IPS-18a (cell line): ENCODE data around the gene PDYN.

ENCODE experiments used
- H3K27ac ChIP-seq: one replicate; pipeline ENCODE4 v1.5.1; 2013; ENCODE audit warnings: low read length
- H3K27me3 ChIP-seq: one replicate; pipeline ENCODE4 v1.6.1; 2013; ENCODE audit warnings: mild to moderate bottlenecking, low read length; ENCODE audit not compliant: control insufficient read depth, insufficient read depth
- H3K36me3 ChIP-seq: one replicate; pipeline ENCODE4 v1.6.1; 2013; ENCODE audit warnings: low read depth, low read length; ENCODE audit not compliant: control insufficient read depth
- H3K4me1 ChIP-seq: one replicate; pipeline ENCODE4 v1.6.1; 2013; ENCODE audit warnings: low read depth, low read length; ENCODE audit not compliant: control insufficient read depth
- H3K4me3 ChIP-seq: one replicate; pipeline ENCODE4 v1.5.1; 2013; ENCODE audit warnings: low read length
- H3K9ac ChIP-seq: one replicate; pipeline ENCODE4 v1.6.1; 2013; ENCODE audit warnings: mild to moderate bottlenecking, low read length, moderate library complexity
- H3K9me3 ChIP-seq: one replicate; pipeline ENCODE4 v1.6.1; 2013; ENCODE audit warnings: low read depth, low read length; ENCODE audit not compliant: control insufficient read depth

The PDYN gene

DNA sequence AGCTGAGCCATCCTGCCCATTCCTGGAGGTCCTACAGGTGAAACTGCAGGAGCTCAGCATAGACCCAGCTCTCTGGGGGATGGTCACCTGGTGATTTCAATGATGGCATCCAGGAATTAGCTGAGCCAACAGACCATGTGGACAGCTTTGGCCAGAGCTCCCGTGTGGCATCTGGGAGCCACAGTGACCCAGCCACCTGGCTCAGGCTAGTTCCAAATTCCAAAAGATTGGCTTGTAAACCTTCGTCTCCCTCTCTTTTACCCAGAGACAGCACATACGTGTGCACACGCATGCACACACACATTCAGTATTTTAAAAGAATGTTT is 54.6 kb downstream of the PDYN start:
- Histone ChIP-seq H3K36me3 (no peaks in the 10 kb centered on the region), H3K9me3 (no peaks in the 10 kb centered on the region), H3K4me1 (no peaks in the 10 kb centered on the region), H3K4me3 (no peak overlapping the region), H3K9ac (no peak overlapping the region), H3K27ac (no peak overlapping the region), H3K27me3 (no peaks in the 10 kb centered on the region)

DNA sequence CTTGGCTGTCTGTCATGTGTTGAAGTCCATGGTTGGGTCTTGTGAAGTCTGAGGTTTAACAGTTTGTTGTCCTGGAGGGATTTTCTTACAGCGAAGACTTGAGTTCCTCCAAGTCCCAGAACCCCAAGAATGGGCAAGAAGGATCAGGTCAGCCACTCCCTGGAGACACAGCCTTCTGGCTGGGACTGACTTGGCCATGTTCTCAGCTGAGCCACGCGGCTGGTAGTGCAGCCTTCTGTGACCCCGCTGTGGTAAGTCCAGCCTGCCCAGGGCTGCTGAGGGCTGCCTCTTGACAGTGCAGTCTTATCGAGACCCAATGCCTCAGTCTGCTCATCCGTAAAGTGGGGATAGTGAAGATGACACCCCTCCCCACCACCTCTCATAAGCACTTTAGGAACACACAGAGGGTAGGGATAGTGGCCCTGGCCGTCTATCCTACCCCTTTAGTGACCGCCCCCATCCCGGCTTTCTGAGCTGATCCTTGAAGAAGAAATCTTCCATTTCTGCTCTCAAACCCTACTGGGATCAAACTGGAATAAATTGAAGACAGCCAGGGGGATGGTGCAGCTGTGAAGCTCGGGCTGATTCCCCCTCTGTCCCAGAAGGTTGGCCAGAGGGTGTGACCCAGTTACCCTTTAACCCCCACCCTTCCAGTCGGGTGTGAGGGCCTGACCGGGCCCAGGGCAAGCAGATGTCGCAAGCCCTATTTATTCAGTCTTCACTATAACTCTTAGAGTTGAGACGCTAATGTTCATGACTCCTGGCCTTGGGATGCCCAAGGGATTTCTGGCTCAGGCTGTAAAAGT is 55.2 kb downstream of the PDYN start:
- H3K9me3 ChIP-seq = no peaks in the 10 kb centered on the region
- no peaks in the 10 kb centered on the region for H3K36me3 ChIP-seq
- H3K4me3 ChIP-seq = no peak overlapping the region
- H3K27me3 ChIP-seq = no peaks in the 10 kb centered on the region
- H3K27ac ChIP-seq = no peak overlapping the region
- no peaks in the 10 kb centered on the region for H3K4me1 ChIP-seq
- H3K9ac ChIP-seq = no peak overlapping the region

DNA sequence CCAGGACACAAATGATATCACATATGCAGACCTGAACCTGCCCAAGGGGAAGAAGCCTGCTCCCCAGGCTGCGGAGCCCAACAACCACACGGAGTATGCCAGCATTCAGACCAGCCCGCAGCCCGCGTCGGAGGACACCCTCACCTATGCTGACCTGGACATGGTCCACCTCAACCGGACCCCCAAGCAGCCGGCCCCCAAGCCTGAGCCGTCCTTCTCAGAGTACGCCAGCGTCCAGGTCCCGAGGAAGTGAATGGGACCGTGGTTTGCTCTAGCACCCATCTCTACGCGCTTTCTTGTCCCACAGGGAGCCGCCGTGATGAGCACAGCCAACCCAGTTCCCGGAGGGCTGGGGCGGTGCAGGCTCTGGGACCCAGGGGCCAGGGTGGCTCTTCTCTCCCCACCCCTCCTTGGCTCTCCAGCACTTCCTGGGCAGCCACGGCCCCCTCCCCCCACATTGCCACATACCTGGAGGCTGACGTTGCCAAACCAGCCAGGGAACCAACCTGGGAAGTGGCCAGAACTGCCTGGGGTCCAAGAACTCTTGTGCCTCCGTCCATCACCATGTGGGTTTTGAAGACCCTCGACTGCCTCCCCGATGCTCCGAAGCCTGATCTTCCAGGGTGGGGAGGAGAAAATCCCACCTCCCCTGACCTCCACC is 56.4 kb downstream of the PDYN start:
- Histone ChIP-seq H3K4me1 (no peaks in the 10 kb centered on the region), H3K9me3 (no peaks in the 10 kb centered on the region), H3K4me3 (no peak overlapping the region), H3K36me3 (no peaks in the 10 kb centered on the region), H3K9ac (no peak overlapping the region), H3K27ac (no peak overlapping the region), H3K27me3 (no peaks in the 10 kb centered on the region)

DNA sequence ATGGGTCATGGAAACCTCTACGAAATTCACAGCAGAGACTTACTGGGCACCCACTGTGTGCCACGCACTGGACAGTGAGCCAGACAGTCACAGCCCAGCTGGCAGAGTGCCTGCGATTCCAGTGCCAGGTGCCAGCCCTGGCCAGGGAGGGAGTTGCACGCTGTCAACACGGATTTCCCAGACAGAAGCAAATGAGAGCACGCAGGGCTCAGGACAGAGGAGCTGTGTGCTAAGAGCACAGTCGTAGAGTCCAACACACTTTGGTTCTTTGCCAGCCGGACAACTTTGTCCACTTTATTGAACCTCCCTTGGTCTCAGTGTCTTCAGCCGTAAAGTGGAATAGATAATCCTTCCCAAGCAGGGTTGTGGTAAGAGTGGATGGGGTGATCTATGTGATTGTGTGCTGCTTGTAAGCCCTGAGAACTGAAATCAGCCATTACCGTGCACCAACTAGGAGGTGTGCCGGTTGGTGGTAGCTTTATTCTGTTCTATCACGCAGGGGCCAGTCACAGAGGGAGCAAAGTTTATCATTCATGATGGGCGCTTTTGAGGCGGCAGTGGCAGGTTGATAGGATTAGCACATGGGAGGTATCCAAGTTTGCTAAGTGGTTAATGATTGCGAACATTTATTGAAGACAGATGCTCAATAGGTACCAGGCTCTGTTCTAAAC is 58.0 kb downstream of the PDYN start:
- H3K4me1 ChIP-seq = no peaks in the 10 kb centered on the region
- no peaks in the 10 kb centered on the region for H3K36me3 ChIP-seq
- H3K27me3 ChIP-seq = no peaks in the 10 kb centered on the region
- H3K27ac ChIP-seq = no peak overlapping the region
- no peak overlapping the region for H3K9ac ChIP-seq
- H3K9me3 ChIP-seq = no peaks in the 10 kb centered on the region
- no peak overlapping the region for H3K4me3 ChIP-seq

DNA sequence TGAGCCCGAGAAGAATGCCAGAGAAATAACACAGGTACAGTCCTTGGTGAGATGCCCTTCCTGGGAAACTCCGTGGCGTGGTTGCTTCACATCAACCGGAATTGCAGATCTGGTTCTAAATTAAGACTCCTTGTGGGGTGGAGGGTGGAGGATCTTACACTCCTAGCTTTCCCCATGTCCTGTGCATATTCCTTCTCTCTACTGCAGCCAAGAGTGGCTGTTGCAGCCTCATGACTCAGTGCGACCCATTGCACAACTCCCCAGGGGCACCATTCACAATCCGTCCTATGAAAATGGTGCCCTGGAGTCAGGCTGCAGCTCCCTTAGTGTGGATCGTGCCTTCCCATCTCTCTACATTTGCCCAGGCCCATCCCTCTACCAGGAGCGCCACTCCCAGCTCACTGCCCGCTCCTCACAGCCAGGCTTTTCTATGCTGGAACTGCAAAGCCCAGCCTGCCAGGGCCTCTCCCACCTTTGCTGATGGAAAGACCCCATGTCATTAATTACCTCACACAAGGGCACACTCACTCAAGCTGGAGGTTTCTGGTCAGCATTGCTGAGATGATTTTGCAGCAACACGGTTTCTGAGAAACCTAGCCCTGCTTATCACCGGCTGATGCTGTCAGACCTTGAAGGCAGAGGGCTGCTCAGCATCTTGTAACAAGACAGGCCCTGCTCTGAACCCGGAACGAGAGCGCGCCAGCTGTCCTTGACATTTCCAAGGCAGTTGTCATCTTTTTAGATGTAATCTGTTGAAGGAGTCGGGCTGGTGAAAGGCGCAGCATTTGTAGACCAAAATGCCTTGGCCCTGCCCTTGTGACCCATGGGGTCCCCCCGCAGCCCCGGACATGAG is 58.9 kb downstream of the PDYN start:
- Histone ChIP-seq H3K4me1 (no peaks in the 10 kb centered on the region), H3K27me3 (no peaks in the 10 kb centered on the region), H3K36me3 (no peaks in the 10 kb centered on the region), H3K9me3 (no peaks in the 10 kb centered on the region), H3K4me3 (no peak overlapping the region), H3K9ac (no peak overlapping the region), H3K27ac (no peak overlapping the region)

DNA sequence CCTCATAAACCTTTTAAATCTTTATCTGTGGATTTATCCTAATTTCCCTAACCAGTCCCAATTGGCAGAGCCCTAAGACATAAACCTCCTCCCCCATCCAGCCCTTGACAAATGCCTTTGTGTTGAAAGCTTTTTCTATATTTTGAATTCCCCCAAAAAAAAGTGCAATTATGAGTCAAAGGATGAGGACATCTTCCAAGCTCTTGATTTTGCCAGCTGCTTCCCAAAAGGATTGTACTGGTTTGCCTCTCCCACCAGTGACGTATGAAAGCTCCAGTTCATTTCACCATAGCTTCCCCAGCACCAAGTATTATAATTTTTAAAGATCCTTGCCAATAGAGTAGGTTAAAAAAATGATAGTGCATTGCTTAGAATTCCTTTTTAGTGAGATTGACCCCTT is 59.7 kb downstream of the PDYN start:
- Histone ChIP-seq H3K36me3 (no peaks in the 10 kb centered on the region), H3K9ac (no peak overlapping the region), H3K27ac (no peak overlapping the region), H3K9me3 (no peaks in the 10 kb centered on the region), H3K4me1 (no peaks in the 10 kb centered on the region), H3K4me3 (no peak overlapping the region), H3K27me3 (no peaks in the 10 kb centered on the region)

DNA sequence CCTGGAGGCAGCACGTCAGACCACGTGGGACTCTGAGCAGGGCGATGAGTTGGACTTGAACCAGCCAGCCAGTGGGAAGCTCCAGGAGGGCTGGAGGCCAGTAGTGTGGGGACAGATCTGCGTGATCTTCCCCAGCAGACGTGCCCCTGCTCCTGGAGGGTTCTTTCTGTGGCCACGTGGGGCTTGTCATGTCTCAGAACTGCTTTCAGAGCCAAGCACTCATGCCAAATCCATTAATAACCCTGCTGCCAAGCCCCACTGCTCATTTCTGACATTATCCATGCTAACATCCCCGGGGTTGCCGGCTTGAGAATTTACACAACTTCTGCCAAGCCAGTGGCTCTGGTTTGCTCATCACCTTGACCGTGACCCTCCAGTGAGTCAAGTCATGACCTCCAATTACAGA is 60.4 kb downstream of the PDYN start:
- no peaks in the 10 kb centered on the region for H3K9me3 ChIP-seq
- H3K9ac ChIP-seq = no peak overlapping the region
- H3K4me3 ChIP-seq = no peak overlapping the region
- no peaks in the 10 kb centered on the region for H3K27me3 ChIP-seq
- no peak overlapping the region for H3K27ac ChIP-seq
- no peaks in the 10 kb centered on the region for H3K4me1 ChIP-seq
- H3K36me3 ChIP-seq = no peaks in the 10 kb centered on the region

DNA sequence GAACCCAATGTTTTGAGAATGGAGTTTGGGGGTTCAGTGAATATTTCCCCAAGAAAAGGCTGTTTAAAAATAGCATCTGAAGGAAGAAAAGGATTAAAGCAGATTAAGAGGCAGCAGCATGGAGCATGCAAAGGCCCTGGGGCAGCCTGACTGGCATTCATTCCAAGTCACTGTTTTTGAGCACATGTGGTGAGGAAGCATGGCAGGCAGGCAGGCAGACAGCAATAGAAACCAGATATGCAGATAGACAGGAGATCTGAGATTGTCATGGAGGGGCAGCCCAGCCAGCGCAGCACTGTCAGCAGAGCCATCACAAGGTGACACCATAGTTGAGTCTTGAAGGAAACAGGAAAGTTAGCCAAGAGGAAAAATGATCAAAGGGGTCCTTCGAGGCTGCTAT is 60.9 kb downstream of the PDYN start:
- Histone ChIP-seq H3K4me1 (no peaks in the 10 kb centered on the region), H3K27ac (no peak overlapping the region), H3K27me3 (no peaks in the 10 kb centered on the region), H3K9me3 (no peaks in the 10 kb centered on the region), H3K9ac (no peak overlapping the region), H3K36me3 (no peaks in the 10 kb centered on the region), H3K4me3 (no peak overlapping the region)

DNA sequence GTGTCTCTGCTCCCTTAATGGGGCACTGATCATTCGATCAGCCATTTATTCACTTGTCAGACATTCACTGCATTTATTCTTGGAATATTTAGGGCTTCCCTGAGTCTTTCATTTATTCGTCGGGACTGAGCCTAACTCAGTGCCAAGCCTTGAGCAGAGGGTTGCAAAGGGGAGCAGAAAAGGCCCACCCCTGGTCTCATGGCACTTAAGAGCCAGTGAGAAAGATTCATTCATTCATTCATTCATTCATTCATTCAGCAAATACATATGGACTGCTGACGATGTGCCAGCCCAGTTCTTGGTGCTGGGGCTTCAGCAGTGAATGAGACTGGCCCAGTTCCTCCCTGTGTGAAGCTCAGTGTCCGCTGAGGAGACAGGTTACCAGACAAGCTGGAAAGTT is 62.0 kb downstream of the PDYN start:
- Histone ChIP-seq H3K9ac (no peak overlapping the region), H3K4me1 (peaks cover 3% of the 10 kb centered on the region), H3K4me3 (no peak overlapping the region), H3K36me3 (no peaks in the 10 kb centered on the region), H3K27ac (no peak overlapping the region), H3K27me3 (no peaks in the 10 kb centered on the region), H3K9me3 (no peaks in the 10 kb centered on the region)

DNA sequence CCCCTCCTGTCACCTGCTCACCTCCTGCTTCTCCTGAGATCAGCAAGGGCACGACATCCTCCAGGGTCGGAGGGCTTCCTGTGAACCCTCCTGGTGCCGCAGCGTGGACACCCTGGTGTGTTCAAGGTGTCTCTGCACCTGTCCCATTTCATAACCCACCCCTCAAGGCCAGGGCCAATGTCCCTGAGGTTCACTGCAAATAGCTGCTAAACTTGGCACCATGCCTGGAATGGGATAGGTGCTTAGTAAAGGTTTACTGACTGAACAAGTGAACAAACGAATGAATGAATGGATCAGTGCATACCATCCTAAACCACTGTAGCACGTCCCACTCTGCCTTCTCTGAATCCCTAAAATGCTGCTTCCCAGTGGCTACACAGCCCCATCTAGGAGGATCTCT is 63.7 kb downstream of the PDYN start:
- Histone ChIP-seq H3K4me3 (no peak overlapping the region), H3K4me1 (peaks cover 3% of the 10 kb centered on the region), H3K9me3 (no peaks in the 10 kb centered on the region), H3K27ac (no peak overlapping the region), H3K9ac (no peak overlapping the region), H3K27me3 (no peaks in the 10 kb centered on the region), H3K36me3 (no peaks in the 10 kb centered on the region)

DNA sequence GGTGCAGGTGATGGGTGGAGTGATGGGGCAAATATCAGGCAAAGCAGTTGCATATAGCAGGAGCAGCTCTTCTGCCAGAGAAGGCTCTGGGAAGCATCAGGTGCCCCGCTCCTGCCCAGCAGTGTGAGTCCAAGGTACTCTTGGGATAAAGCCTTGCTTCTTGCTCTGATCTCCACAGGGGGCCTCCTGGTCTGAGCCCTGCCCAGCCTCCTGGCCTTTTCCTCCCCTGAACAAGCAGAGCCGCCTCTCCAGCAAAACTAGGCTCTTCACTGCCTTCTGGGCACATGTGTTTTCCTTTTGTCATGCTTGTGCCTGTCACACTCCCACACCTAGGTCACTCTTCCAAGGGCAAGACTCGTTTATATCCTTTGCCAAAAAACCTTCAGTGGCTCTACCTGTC is 64.4 kb downstream of the PDYN start:
- H3K4me1 ChIP-seq = peaks cover 3% of the 10 kb centered on the region
- no peaks in the 10 kb centered on the region for H3K36me3 ChIP-seq
- no peak overlapping the region for H3K9ac ChIP-seq
- H3K27me3 ChIP-seq = no peaks in the 10 kb centered on the region
- no peak overlapping the region for H3K27ac ChIP-seq
- no peaks in the 10 kb centered on the region for H3K9me3 ChIP-seq
- H3K4me3 ChIP-seq = no peak overlapping the region
